HepG2 (cell line): ENCODE results near the gene PCSK6.

ENCODE experiments used
- EP300 ChIP-seq, 3 experiments: sonication (generic) in 1 of 3; formaldehyde crosslinking in 1 of 3; IDR thresholded peaks; 2 replicates each; pipeline versions ENCODE4 v1.5.1 to v1.6.1; 2011 to 2020; ENCODE audit warnings: low read depth in 2 of 3, low read length in 2 of 3, borderline replicate concordance in 1 of 3, improper control_type of control experiment in 1 of 3, mild to moderate bottlenecking in 1 of 3, missing genetic modification reagents in 1 of 3, moderate library complexity in 1 of 3
- PRDM10 ChIP-seq: sonication (generic); formaldehyde crosslinking; IDR thresholded peaks from 2 replicates; pipeline ENCODE4 v1.4.0; 2020; ENCODE audit warnings: low read depth, missing genetic modification reagents
- RBFOX2 ChIP-seq: fragments of 200-400 bp; formaldehyde crosslinking; IDR thresholded peaks from 2 replicates; pipeline ENCODE4 v1.6.1; 2017; ENCODE audit warnings: low read depth, mild to moderate bottlenecking, low read length

- TF ChIP-seq PRDM10 (CRISPR knock-in tag) (no peak), RBFOX2 (no peak), EP300 (IDR thresholded peaks at IDR 0.05; ENCODE audit: low read depth in 2 of 2, low read length in 2 of 2) (no peak), EP300 (CRISPR knock-in tag; IDR thresholded peaks at IDR 0.05; ENCODE audit: borderline replicate concordance) (no peak)
These were observed 17.0 kb upstream of the PCSK6 start for GRCh38 chr15:101506491-101506890.
